Lower lobe of right lung (tissue), 2 donors: ENCODE measurements around the gene HOXA5. TPM values are rescaled to one million over a fixed set of nuclear protein-coding genes. Genes with fewer than 3 reads are reported as not detected.

Experiments
- ATAC-seq, 2 donors: fragments of 200-7000 bp; cut with Tn5 transposase; one replicate each; pipeline ENCODE4 v1.9.1; 2020 to 2022; ENCODE audit warnings: mild to moderate bottlenecking in 2 of 2, moderate library complexity in 2 of 2
- DNase-seq: peaks from one replicate; pipeline ENCODE4 v3.0.0-alpha.2; 2020
- H3K27ac ChIP-seq: fragments of 200-600 bp; one replicate; pipeline ENCODE4 v1.8.0; 2022
- H3K27me3 ChIP-seq: fragments of 200-600 bp; one replicate; pipeline ENCODE4 v1.8.0; 2022; ENCODE audit warnings: low read depth
- H3K36me3 ChIP-seq: fragments of 200-600 bp; one replicate; pipeline ENCODE4 v1.8.0; 2022; ENCODE audit warnings: mild to moderate bottlenecking
- H3K4me1 ChIP-seq: fragments of 200-600 bp; one replicate; pipeline ENCODE4 v1.8.0; 2022
- H3K4me3 ChIP-seq: fragments of 200-600 bp; one replicate; pipeline ENCODE4 v1.8.0; 2022; ENCODE audit warnings: mild to moderate bottlenecking
- H3K9me3 ChIP-seq: fragments of 200-600 bp; one replicate; pipeline ENCODE4 v1.8.0; 2022
- CTCF ChIP-seq: fragments of 200-600 bp; IDR thresholded peaks from one replicate; pipeline ENCODE4 v1.8.0; 2022; ENCODE audit warnings: antibody characterized with exemption, mild to moderate bottlenecking
- intact Hi-C: fragments of 100-400 bp; cut with DNase I; formaldehyde crosslinking; loops from one replicate; pipeline ENCODE4 v1.11.0; 2022
- microRNA-seq: library from miRNA; unstranded; fragments of <30 nt; microRNA quantifications from one replicate; pipeline ENCODE4 v1.2.0, GENCODE V29; 2020; ENCODE audit warnings: borderline number of aligned reads
- total RNA-seq: library from RNA; stranded (reverse); fragmentation: NEBNext Ultra II Directional; extraction: Animal tissue kit (Norgen Biotek cat#: 25700); gene quantifications from one replicate; pipeline ENCODE4 v1.2.1, GENCODE V29; 2021
- donor health status: DM: no; HTN: yes; CAD: no; lungs with severe emphysema.

HOXA5 gene
- total RNA-seq, 1 donor from 2014 or later = 16.0 TPM

- Histone ChIP-seq H3K9me3 (no peaks in the 10 kb centered on the region), H3K27me3 (peaks cover 62% of the 10 kb centered on the region), H3K27ac (no peak overlapping the region), H3K36me3 (no peaks in the 10 kb centered on the region), H3K4me1 (peaks cover 10% of the 10 kb centered on the region), H3K4me3 (no peak overlapping the region)
- no peak for TF ChIP-seq CTCF
- no peak for ATAC-seq
- intact Hi-C loops = no loop called here
- no peak for DNase-seq
Measured at GRCh38 chr7:27091105-27091504, 52.4 kb downstream of the HOXA5 start.

Small RNAs within 50 kb of the gene (microRNA-seq; reads per million reads assigned to microRNA genes)
- gene MIR196B = 31.7 reads per million, percentile 35 among the genes with 10 or more reads in this experiment

Other genes with a start within 250 kb of the HOXA5 start
- gene HOXA1, start 47.7 kb downstream of the HOXA5 start, total RNA-seq = 0.77 TPM
- 1.5 TPM for gene HOXA2, start 41.0 kb downstream of the HOXA5 start, total RNA-seq
- gene HOXA4, start 12.9 kb downstream of the HOXA5 start, total RNA-seq = 8.5 TPM
- gene HOXA6, start 4.1 kb upstream of the HOXA5 start, total RNA-seq = 4.6 TPM
- 4.6 TPM for gene HOXA3, start 8.9 kb upstream of the HOXA5 start, total RNA-seq
- 2.2 TPM for gene HOXA7, start 13.0 kb upstream of the HOXA5 start, total RNA-seq
- gene HOXA9, start 21.9 kb upstream of the HOXA5 start, total RNA-seq = 1.7 TPM
- 0.38 TPM for gene HOXA10, start 30.6 kb upstream of the HOXA5 start, total RNA-seq
- not detected for gene HOXA11, start 41.6 kb upstream of the HOXA5 start, total RNA-seq
- not detected for gene HOXA13, start 56.4 kb upstream of the HOXA5 start, total RNA-seq
- not detected for gene EVX1, start 99.1 kb upstream of the HOXA5 start, total RNA-seq